ENCODE results near the gene C13orf42. TPM values are rescaled to one million over a fixed set of nuclear protein-coding genes. Genes with fewer than 3 reads are reported as not detected.

C13orf42 gene
- polyA plus RNA-seq, 1 donor from 2014 or later = not detected

DNA sequence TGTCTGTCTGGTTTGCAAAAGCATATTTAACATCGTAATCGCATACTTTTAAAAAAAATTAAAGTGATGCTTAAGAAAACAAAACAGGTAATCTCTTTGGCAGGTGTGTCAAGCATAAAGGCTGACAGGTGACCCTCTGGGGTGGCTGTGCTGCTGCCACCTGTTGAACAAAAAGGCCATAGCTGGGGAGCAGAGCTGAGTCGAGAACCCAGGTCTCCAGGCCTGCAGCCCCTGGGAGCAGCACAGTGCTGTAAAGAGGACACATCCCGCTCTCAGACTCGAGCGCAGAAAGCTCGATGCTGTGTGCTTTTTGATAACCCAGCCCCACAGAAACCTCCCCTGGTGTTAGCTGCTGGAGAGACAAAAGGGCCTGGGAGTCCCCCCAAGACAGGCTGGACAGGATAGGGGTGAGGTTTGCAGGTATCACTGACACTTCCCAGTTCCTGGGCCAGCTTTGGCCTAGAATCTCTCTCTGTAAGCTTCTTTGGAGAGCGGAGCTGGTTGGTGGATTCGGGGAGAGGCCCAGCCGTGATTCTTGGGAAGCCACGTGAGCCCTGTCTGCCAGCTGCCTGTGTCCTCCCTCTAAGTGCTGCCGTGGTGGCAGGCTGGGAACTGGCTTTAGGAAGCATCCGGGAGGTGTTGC, 66.9 kb downstream of the C13orf42 start:
- H3K4me3 ChIP-seq (ENCODE audit: low read length) = no peak overlapping the region
- H3K4me2 ChIP-seq (ENCODE audit: low read length) = no peak overlapping the region
- no peaks in the 10 kb centered on the region for H3K79me2 ChIP-seq (replicated peaks; ENCODE audit: insufficient read depth, low read length)
- no peak overlapping the region for H3K9ac ChIP-seq (ENCODE audit: low read length)
- no peak overlapping the region for H2AFZ ChIP-seq (ENCODE audit: low read depth, low read length)
- H4K20me1 ChIP-seq (ENCODE audit: insufficient read depth) = no peaks in the 10 kb centered on the region
- no peak overlapping the region for H3K27ac ChIP-seq (ENCODE audit: low read length)
- TF ChIP-seq POLR2AphosphoS5 (IDR thresholded peaks at IDR 0.05) = no peak
- TF ChIP-seq SMC3 (conservative IDR thresholded peaks at IDR 0.05; ENCODE audit: poor library complexity) = no peak
- TF ChIP-seq TAF1 (IDR thresholded peaks at IDR 0.05; ENCODE audit: low read depth) = no peak
- TF ChIP-seq, protein P1, sequence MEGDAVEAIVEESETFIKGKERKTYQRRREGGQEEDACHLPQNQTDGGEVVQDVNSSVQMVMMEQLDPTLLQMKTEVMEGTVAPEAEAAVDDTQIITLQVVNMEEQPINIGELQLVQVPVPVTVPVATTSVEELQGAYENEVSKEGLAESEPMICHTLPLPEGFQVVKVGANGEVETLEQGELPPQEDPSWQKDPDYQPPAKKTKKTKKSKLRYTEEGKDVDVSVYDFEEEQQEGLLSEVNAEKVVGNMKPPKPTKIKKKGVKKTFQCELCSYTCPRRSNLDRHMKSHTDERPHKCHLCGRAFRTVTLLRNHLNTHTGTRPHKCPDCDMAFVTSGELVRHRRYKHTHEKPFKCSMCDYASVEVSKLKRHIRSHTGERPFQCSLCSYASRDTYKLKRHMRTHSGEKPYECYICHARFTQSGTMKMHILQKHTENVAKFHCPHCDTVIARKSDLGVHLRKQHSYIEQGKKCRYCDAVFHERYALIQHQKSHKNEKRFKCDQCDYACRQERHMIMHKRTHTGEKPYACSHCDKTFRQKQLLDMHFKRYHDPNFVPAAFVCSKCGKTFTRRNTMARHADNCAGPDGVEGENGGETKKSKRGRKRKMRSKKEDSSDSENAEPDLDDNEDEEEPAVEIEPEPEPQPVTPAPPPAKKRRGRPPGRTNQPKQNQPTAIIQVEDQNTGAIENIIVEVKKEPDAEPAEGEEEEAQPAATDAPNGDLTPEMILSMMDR (IDR thresholded peaks at IDR 0.05; ENCODE audit: poor library complexity, severe bottlenecking) = no peak
- no peak for TF ChIP-seq RAD21 (conservative IDR thresholded peaks at IDR 0.05)
- TF ChIP-seq EP300 (conservative IDR thresholded peaks at IDR 0.05; ENCODE audit: poor library complexity, severe bottlenecking) = no peak
- TF ChIP-seq EZH2 (IDR thresholded peaks at IDR 0.05; ENCODE audit: borderline replicate concordance, insufficient read depth, low read length, poor library complexity, severe bottlenecking) = no peak
- TF ChIP-seq, protein P2, sequence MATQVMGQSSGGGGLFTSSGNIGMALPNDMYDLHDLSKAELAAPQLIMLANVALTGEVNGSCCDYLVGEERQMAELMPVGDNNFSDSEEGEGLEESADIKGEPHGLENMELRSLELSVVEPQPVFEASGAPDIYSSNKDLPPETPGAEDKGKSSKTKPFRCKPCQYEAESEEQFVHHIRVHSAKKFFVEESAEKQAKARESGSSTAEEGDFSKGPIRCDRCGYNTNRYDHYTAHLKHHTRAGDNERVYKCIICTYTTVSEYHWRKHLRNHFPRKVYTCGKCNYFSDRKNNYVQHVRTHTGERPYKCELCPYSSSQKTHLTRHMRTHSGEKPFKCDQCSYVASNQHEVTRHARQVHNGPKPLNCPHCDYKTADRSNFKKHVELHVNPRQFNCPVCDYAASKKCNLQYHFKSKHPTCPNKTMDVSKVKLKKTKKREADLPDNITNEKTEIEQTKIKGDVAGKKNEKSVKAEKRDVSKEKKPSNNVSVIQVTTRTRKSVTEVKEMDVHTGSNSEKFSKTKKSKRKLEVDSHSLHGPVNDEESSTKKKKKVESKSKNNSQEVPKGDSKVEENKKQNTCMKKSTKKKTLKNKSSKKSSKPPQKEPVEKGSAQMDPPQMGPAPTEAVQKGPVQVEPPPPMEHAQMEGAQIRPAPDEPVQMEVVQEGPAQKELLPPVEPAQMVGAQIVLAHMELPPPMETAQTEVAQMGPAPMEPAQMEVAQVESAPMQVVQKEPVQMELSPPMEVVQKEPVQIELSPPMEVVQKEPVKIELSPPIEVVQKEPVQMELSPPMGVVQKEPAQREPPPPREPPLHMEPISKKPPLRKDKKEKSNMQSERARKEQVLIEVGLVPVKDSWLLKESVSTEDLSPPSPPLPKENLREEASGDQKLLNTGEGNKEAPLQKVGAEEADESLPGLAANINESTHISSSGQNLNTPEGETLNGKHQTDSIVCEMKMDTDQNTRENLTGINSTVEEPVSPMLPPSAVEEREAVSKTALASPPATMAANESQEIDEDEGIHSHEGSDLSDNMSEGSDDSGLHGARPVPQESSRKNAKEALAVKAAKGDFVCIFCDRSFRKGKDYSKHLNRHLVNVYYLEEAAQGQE (IDR thresholded peaks at IDR 0.05; ENCODE audit: borderline replicate concordance) = no peak
- no peak for TF ChIP-seq MXI1 (conservative IDR thresholded peaks at IDR 0.05; ENCODE audit: poor library complexity, severe bottlenecking)
- H3K9me2 ChIP-seq (ENCODE audit: insufficient read depth, low read length) = no peaks in the 10 kb centered on the region
- H3F3A ChIP-seq (ENCODE audit: insufficient read depth, low read length, poor library complexity, severe bottlenecking) = no peaks in the 10 kb centered on the region
- no peaks in the 10 kb centered on the region for H3K9me3 ChIP-seq (ENCODE audit: low read length)
- no peaks in the 10 kb centered on the region for H3K27me3 ChIP-seq (ENCODE audit: insufficient read depth, low read depth, low read length)
- H3K36me3 ChIP-seq (ENCODE audit: insufficient read depth, low read length) = no peaks in the 10 kb centered on the region

DNA sequence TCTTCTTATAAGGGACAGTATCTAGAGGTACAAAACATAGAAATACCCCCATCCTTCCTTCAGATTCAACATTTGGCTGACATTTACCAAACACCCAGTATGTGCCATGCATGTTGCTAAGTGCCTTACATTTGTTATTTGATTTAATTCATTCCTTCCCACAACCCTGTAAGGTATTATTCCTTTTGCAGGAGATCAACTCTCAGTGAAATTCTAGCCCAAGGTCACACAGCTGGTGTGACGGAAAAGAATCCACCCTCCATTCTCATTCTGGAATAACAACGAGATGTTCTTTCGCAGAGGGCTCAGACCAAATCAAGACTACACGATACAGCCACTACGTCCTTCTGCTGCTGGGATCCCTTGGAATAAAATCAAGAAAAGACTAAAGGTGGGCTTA, 67.8 kb downstream of the C13orf42 start:
- Histone ChIP-seq H3K4me2 (ENCODE audit: low read length) (no peak overlapping the region), H3K9ac (ENCODE audit: low read length) (no peak overlapping the region), H4K20me1 (ENCODE audit: insufficient read depth) (no peaks in the 10 kb centered on the region), H3K79me2 (replicated peaks; ENCODE audit: insufficient read depth, low read length) (no peaks in the 10 kb centered on the region), H3K36me3 (ENCODE audit: insufficient read depth, low read length) (no peaks in the 10 kb centered on the region), H3K9me2 (ENCODE audit: insufficient read depth, low read length) (no peaks in the 10 kb centered on the region), H3F3A (ENCODE audit: insufficient read depth, low read length, poor library complexity, severe bottlenecking) (no peaks in the 10 kb centered on the region), H3K9me3 (ENCODE audit: low read length) (no peaks in the 10 kb centered on the region), H3K27ac (ENCODE audit: low read length) (no peak overlapping the region), H3K27me3 (ENCODE audit: insufficient read depth, low read depth, low read length) (no peaks in the 10 kb centered on the region), H3K4me3 (ENCODE audit: low read length) (no peak overlapping the region), H2AFZ (ENCODE audit: low read depth, low read length) (no peak overlapping the region)
- TF ChIP-seq MXI1 (conservative IDR thresholded peaks at IDR 0.05; ENCODE audit: poor library complexity, severe bottlenecking) (no peak), EZH2 (IDR thresholded peaks at IDR 0.05; ENCODE audit: borderline replicate concordance, insufficient read depth, low read length, poor library complexity, severe bottlenecking) (no peak), RAD21 (conservative IDR thresholded peaks at IDR 0.05) (no peak)
- TF ChIP-seq, protein P1 (IDR thresholded peaks at IDR 0.05; ENCODE audit: poor library complexity, severe bottlenecking) = no peak
- TF ChIP-seq, protein P2 (IDR thresholded peaks at IDR 0.05; ENCODE audit: borderline replicate concordance) = no peak
